K562 (cell line): Measurements from ENCODE around the gene MRPL2. TPM values are rescaled to one million over a fixed set of nuclear protein-coding genes. Genes with fewer than 3 reads are reported as not detected.

Source experiments
- ATF2 ChIP-seq: sonication (generic); formaldehyde crosslinking; IDR thresholded peaks from 2 replicates; pipeline ENCODE4 v1.8.1; 2022; ENCODE audit warnings: missing genetic modification reagents
- EGR1 ChIP-seq: fragments of 450-650 bp; conservative IDR thresholded peaks from 2 replicates; pipeline ENCODE4 v1.6.1; 2017; ENCODE audit warnings: mild to moderate bottlenecking
- ELF1 ChIP-seq: fragments of 200-800 bp; sonication (Bioruptor generic); IDR thresholded peaks from 2 replicates; pipeline ENCODE4 v1.6.1; 2016; ENCODE audit warnings: missing genetic modification characterization, missing compliant biosample characterization
- MGA ChIP-seq: fragments of 450-650 bp; IDR thresholded peaks from 2 replicates; pipeline ENCODE4 v1.6.1; 2016; ENCODE audit warnings: mild to moderate bottlenecking, moderate library complexity
- MLLT1 ChIP-seq, 2 experiments: fragments of 450-650 bp; IDR thresholded peaks; 2 replicates each; pipeline ENCODE4 v1.6.1; 2016
- NBN ChIP-seq: fragments of 450-650 bp; IDR thresholded peaks from 2 replicates; pipeline ENCODE4 v1.6.1; 2016; ENCODE audit warnings: low read depth, mild to moderate bottlenecking
- SMARCE1 ChIP-seq: fragments of 450-650 bp; IDR thresholded peaks from 2 replicates; pipeline ENCODE4 v1.7.1; 2016; ENCODE audit warnings: mild to moderate bottlenecking
- ZNF740 ChIP-seq, 3 experiments: fragments of 200-800 bp in 1 of 3; sonication (Bioruptor generic) in 1 of 3; sonication (generic) in 1 of 3; formaldehyde crosslinking in 1 of 3; IDR thresholded peaks; 2 replicates each; pipeline versions ENCODE4 v1.6.1 to v1.8.0; 2016 to 2022; ENCODE audit warnings: mild to moderate bottlenecking in 2 of 3, missing compliant biosample characterization in 2 of 3, missing genetic modification characterization in 2 of 3, missing genetic modification reagents in 1 of 3
- polyA plus RNA-seq, 8 experiments: library from polyadenylated mRNA; depleted of rRNA in 4 of 8; stranded (reverse) in 5 of 8; unstranded in 3 of 8; fragments of >200 nt; fragmentation: Nextera tagmentation in 2 of 8; fragmentation: Illumina TruSeq in 1 of 8; extraction: Ambion mirVana in 2 of 8; extraction: Trizol in 1 of 8; gene quantifications; 2 replicates each; pipeline versions ENCODE4 v1.2.1 to v1.2.3, GENCODE V29; 2011 to 2014; ENCODE audit warnings: inconsistent platforms in 1 of 8, missing spikeins in 1 of 8
- total RNA-seq, 7 experiments: library from RNA; depleted of rRNA in 6 of 7; stranded (reverse); fragments of >200 nt in 6 of 7; fragmentation: Illumina TruSeq in 2 of 7; extraction: Trizol in 2 of 7; gene quantifications; 2 replicates each; pipeline versions ENCODE4 v1.2.1 to v1.2.3, GENCODE V29; 2011 to 2021; ENCODE audit warnings: low replicate concordance in 1 of 7

The MRPL2 gene
- total and polyA plus RNA-seq, 9 of the 15 experiments (the other 6 are each of a cell fraction or from before 2014, with no cell fraction given) = 63.1 to 262 (median 121) TPM

GRCh38 chr6:43052842-43053544, 6.2 kb downstream of the MRPL2 start (continued):
- TF ChIP-seq MGA = 0 out of 2 replicates have a peak, but pooled peaks have one; percentile 6
- no peak for TF ChIP-seq ELF1
- no peak; the same call in 1 of the 2 replicates for TF ChIP-seq ZNF740 (CRISPR knock-in tag; IDR thresholded peaks at IDR 0.05)
- TF ChIP-seq ZNF740 (tag; IDR thresholded peaks at IDR 0.05) = 0 out of 4 replicates have a peak, but pooled peaks of 1 of the 2 experiments have one; percentile 29
- TF ChIP-seq SMARCE1 = 0 out of 2 replicates have a peak, but pooled peaks have one; percentile 20
- peak; percentile 72 for TF ChIP-seq EGR1
- TF ChIP-seq NBN = peak; percentile 55; the same call in 1 of the 2 replicates
- 0 out of 4 replicates have a peak, but pooled peaks of 1 of the 2 experiments have one; percentile 36 for TF ChIP-seq MLLT1 (IDR thresholded peaks at IDR 0.05)
- no peak for TF ChIP-seq ATF2
